Keratinocyte (primary cell): ENCODE measurements around the gene UBAC2. TPM values are rescaled to one million over a fixed set of nuclear protein-coding genes. Genes with fewer than 3 reads are reported as not detected.

Source experiments
- DNase-seq: peaks from one replicate; pipeline ENCODE4 v3.0.0-alpha.2; 2011; ENCODE audit warnings: low read depth, missing footprints, low spot score
- FAIRE-seq: peaks from 2 replicates; lab custom pipeline; 2011; peaks lifted over from hg19 to GRCh38; lab: Jason Lieb, UNC
- H2AFZ ChIP-seq: 2 replicates; pipeline ENCODE4 v1.6.0; 2012; ENCODE audit warnings: low read length, control low read depth, inconsistent platforms; ENCODE audit not compliant: control insufficient read depth
- H3K27ac ChIP-seq: 2 replicates; pipeline ENCODE4 v1.5.1; 2011; ENCODE audit warnings: low read length; ENCODE audit not compliant: control insufficient read depth, insufficient read depth
- H3K27me3 ChIP-seq: 3 replicates; pipeline ENCODE4 v1.6.0; 2011; ENCODE audit warnings: low read length; ENCODE audit not compliant: control insufficient read depth, insufficient read depth; ENCODE audit errors: extremely low read depth
- H3K36me3 ChIP-seq, 2 experiments: 2 replicates in 1 of 2; 3 replicates in 1 of 2; pipeline ENCODE4 v1.5.1; 2011; ENCODE audit warnings: low read length in 2 of 2, mild to moderate bottlenecking in 1 of 2; ENCODE audit not compliant: control insufficient read depth in 2 of 2, insufficient read depth in 2 of 2; ENCODE audit errors: extremely low read depth in 1 of 2
- H3K4me1 ChIP-seq: 3 replicates; pipeline ENCODE4 v1.5.1; 2011; ENCODE audit warnings: low read length; ENCODE audit not compliant: control insufficient read depth, insufficient read depth; ENCODE audit errors: extremely low read depth
- H3K4me2 ChIP-seq: 3 replicates; pipeline ENCODE4 v1.6.0; 2011; ENCODE audit warnings: low read depth, low read length; ENCODE audit not compliant: control insufficient read depth, insufficient read depth; ENCODE audit errors: extremely low read depth
- H3K4me3 ChIP-seq, 3 experiments: fragments of 200-600 bp in 1 of 3; sonication (generic) in 1 of 3; 2 replicates in 2 of 3; 3 replicates in 1 of 3; pipeline ENCODE4 v1.5.1; 2011 to 2016; ENCODE audit warnings: low read length in 3 of 3, mild to moderate bottlenecking in 3 of 3, control low read depth in 2 of 3, inconsistent platforms in 1 of 3, low read depth in 1 of 3, mixed read lengths in 1 of 3, mixed run types in 1 of 3, moderate library complexity in 1 of 3; ENCODE audit not compliant: control insufficient read depth in 2 of 3, insufficient read depth in 2 of 3; ENCODE audit errors: extremely low read depth in 1 of 3
- H3K79me2 ChIP-seq: 2 replicates; pipeline ENCODE4 v1.6.0; 2012; ENCODE audit warnings: low read length; ENCODE audit not compliant: control insufficient read depth, insufficient read depth
- H3K9ac ChIP-seq: 3 replicates; pipeline ENCODE4 v1.6.0; 2011; ENCODE audit warnings: low read length; ENCODE audit not compliant: control insufficient read depth, insufficient read depth; ENCODE audit errors: extremely low read depth
- H3K9me1 ChIP-seq: 3 replicates; pipeline ENCODE4 v1.6.0; 2011; ENCODE audit warnings: low read length; ENCODE audit not compliant: control insufficient read depth, insufficient read depth; ENCODE audit errors: extremely low read depth
- H3K9me3 ChIP-seq: 2 replicates; pipeline ENCODE4 v1.5.1; 2012; ENCODE audit warnings: low read depth, low read length; ENCODE audit not compliant: control insufficient read depth
- H4K20me1 ChIP-seq: 3 replicates; pipeline ENCODE4 v1.6.0; 2011; ENCODE audit warnings: low read length; ENCODE audit not compliant: control insufficient read depth, insufficient read depth; ENCODE audit errors: extremely low read depth
- CTCF ChIP-seq, 3 experiments: IDR thresholded peaks in 1 of 3; conservative IDR thresholded peaks in 1 of 3; optimal IDR thresholded peaks in 1 of 3; 2 replicates in 2 of 3; 3 replicates in 1 of 3; pipeline versions ENCODE3 to v1.5.1; 2011; ENCODE audit warnings: low read length in 3 of 3, mild to moderate bottlenecking in 3 of 3, moderate library complexity in 2 of 3, control low read depth in 1 of 3, inconsistent platforms in 1 of 3; ENCODE audit not compliant: insufficient read depth in 2 of 3; ENCODE audit errors: extremely low read depth in 1 of 3
- EZH2 ChIP-seq: IDR thresholded peaks from one replicate; pipeline ENCODE4 v1.6.1; 2012; ENCODE audit warnings: inconsistent platforms, mild to moderate bottlenecking, low read length, moderate library complexity
- dilution Hi-C: fragments of 300-500 bp; cut with MboI; formaldehyde crosslinking; loops from one replicate; pipeline ENCODE4 v1.7.0; 2020; ENCODE audit warnings: low sequenced_read_pairs; ENCODE audit not compliant: extremely low pct_ligation_motif_present
- polyA plus RNA-seq, 5 experiments: library from polyadenylated mRNA; depleted of rRNA in 3 of 5; stranded (reverse) in 3 of 5; stranded (forward) in 1 of 5; unstranded in 1 of 5; fragments of >200 nt; gene quantifications; 1 replicate in 1 of 5; 2 replicates in 3 of 5; 3 replicates in 1 of 5; pipeline versions ENCODE4 v1.2.1 to v1.2.3, GENCODE V29; 2011 to 2012; ENCODE audit warnings: missing spikeins in 2 of 5, low read depth in 1 of 5, low replicate concordance in 1 of 5

UBAC2 gene
- polyA plus RNA-seq, 1 donor (not counting 4 experiments of a cell fraction or from before 2014, with no cell fraction given), result 104 TPM

GRCh38 chr13:99301913-99302636, 101.4 kb downstream of the UBAC2 start:
- Histone ChIP-seq H3K4me2 (no peak overlapping the region), H3K4me3 (no peak overlapping the region), H3K27ac (no peak overlapping the region), H3K9me1 (no peaks in the 10 kb centered on the region), H3K36me3 (peaks cover 0 to 2% of the 10 kb centered on the region in 2 experiments), H3K79me2 (no peaks in the 10 kb centered on the region), H2AFZ (no peak overlapping the region), H3K27me3 (no peaks in the 10 kb centered on the region), H4K20me1 (no peaks in the 10 kb centered on the region), H3K4me1 (peaks cover 5% of the 10 kb centered on the region), H3K9me3 (no peaks in the 10 kb centered on the region), H3K9ac (no peak overlapping the region)
- DNase-seq (no peak), FAIRE-seq (no peak)
- dilution Hi-C loops, result no loop called here
- TF ChIP-seq EZH2, result no peak
- no peak for TF ChIP-seq CTCF (optimal IDR thresholded peaks at IDR 0.05 in 1 of 3, IDR thresholded peaks at IDR 0.05 in 1 of 3, conservative IDR thresholded peaks at IDR 0.05 in 1 of 3; ENCODE audit: extremely low read depth in 1 of 3, insufficient read depth in 2 of 3, low read length in 3 of 3)

GRCh38 chr13:99302637-99303505, 102.2 kb downstream of the UBAC2 start:
- peaks cover 9% of the 10 kb centered on the region for H3K4me1 ChIP-seq
- peaks cover 0 to 2% of the 10 kb centered on the region in 2 experiments for H3K36me3 ChIP-seq
- TF ChIP-seq CTCF (optimal IDR thresholded peaks at IDR 0.05 in 1 of 3, IDR thresholded peaks at IDR 0.05 in 1 of 3, conservative IDR thresholded peaks at IDR 0.05 in 1 of 3; ENCODE audit: extremely low read depth in 1 of 3, insufficient read depth in 2 of 3, low read length in 3 of 3) (no peak), EZH2 (no peak)
- no peak overlapping the region for H2AFZ ChIP-seq
- no peaks in the 10 kb centered on the region for H3K9me3 ChIP-seq
- H3K4me2 ChIP-seq, result no peak overlapping the region
- no peak overlapping the region for H3K9ac ChIP-seq
- no peak for FAIRE-seq
- H3K4me3 ChIP-seq, result no peak overlapping the region
- dilution Hi-C loops, result no loop called here
- H3K79me2 ChIP-seq, result no peaks in the 10 kb centered on the region
- DNase-seq, result no peak
- H3K27ac ChIP-seq, result no peak overlapping the region
- H3K27me3 ChIP-seq, result no peaks in the 10 kb centered on the region
- no peaks in the 10 kb centered on the region for H4K20me1 ChIP-seq
- no peaks in the 10 kb centered on the region for H3K9me1 ChIP-seq
